Endothelial cell of umbilical vein (primary cell): ENCODE data around the gene TOLLIP. TPM values are rescaled to one million over a fixed set of nuclear protein-coding genes. Genes with fewer than 3 reads are reported as not detected.

ENCODE experiments used
- BruUV-seq: library from RNA; stranded (reverse); fragments of 400-500 nt; replicated peaks from 2 replicates; lab custom pipeline; 2021; lab: Mats Ljungman, UMichigan
- CTCF ChIA-PET: fragments of 300-600, 350-600 bp; sonication (Branson Sonifier 250); formaldehyde crosslinking; loops from one replicate; lab custom pipeline; 2021; ENCODE audit warnings: antibody characterized with exemption, inconsistent platforms; lab: Charles Lee
- POLR2A ChIA-PET: fragments of 300-600, 350-600 bp; sonication (Branson Sonifier 250); formaldehyde crosslinking; loops from one replicate; lab custom pipeline; 2021; ENCODE audit warnings: antibody characterized with exemption, inconsistent platforms; lab: Charles Lee
- DNase-seq: peaks from one replicate; pipeline ENCODE4 v3.0.0-alpha.2; 2011; ENCODE audit warnings: low read depth, low spot score
- FAIRE-seq: peaks from 2 replicates; lab custom pipeline; 2011; peaks lifted over from hg19 to GRCh38; lab: Jason Lieb, UNC
- H2AFZ ChIP-seq: 2 replicates; pipeline ENCODE4 v1.6.0; 2012; ENCODE audit warnings: low read depth, low read length, control low read depth, inconsistent platforms
- H3K27ac ChIP-seq: 2 replicates; pipeline ENCODE4 v1.5.1; 2011; ENCODE audit warnings: low read depth, mild to moderate bottlenecking, control low read depth, low read length, moderate library complexity; ENCODE audit not compliant: insufficient read depth
- H3K27me3 ChIP-seq, 2 experiments: 2 replicates each; pipeline versions ENCODE4 v1.6.0 to v1.6.1; 2011; ENCODE audit warnings: low read length in 2 of 2, mixed read lengths in 1 of 2; ENCODE audit not compliant: control insufficient read depth in 2 of 2, insufficient read depth in 2 of 2
- H3K36me3 ChIP-seq, 2 experiments: 2 replicates in 1 of 2; 3 replicates in 1 of 2; pipeline ENCODE4 v1.5.1; 2011; ENCODE audit warnings: low read length in 2 of 2, mild to moderate bottlenecking in 1 of 2, moderate library complexity in 1 of 2; ENCODE audit not compliant: control insufficient read depth in 2 of 2, insufficient read depth in 2 of 2; ENCODE audit errors: extremely low read depth in 1 of 2
- H3K4me1 ChIP-seq: 3 replicates; pipeline ENCODE4 v1.5.1; 2011; ENCODE audit warnings: mild to moderate bottlenecking, low read length; ENCODE audit not compliant: control insufficient read depth, insufficient read depth; ENCODE audit errors: extremely low read depth
- H3K4me2 ChIP-seq: 2 replicates; pipeline ENCODE4 v1.6.1; 2011; ENCODE audit warnings: low read length, control low read depth, mixed read lengths; ENCODE audit not compliant: insufficient read depth
- H3K4me3 ChIP-seq, 3 experiments: fragments of 200-600 bp in 1 of 3; sonication (generic), shearing (Covaris generic) in 1 of 3; replicated peaks in 1 of 3; 2 replicates each; pipeline ENCODE4 v1.5.1; 2011 to 2016; ENCODE audit warnings: control low read depth in 3 of 3, low read length in 3 of 3, mild to moderate bottlenecking in 2 of 3, inconsistent platforms in 1 of 3, low read depth in 1 of 3, moderate library complexity in 1 of 3; ENCODE audit not compliant: insufficient read depth in 1 of 3
- H3K79me2 ChIP-seq: 2 replicates; pipeline ENCODE4 v1.6.0; 2012; ENCODE audit warnings: low read length, inconsistent platforms; ENCODE audit not compliant: control insufficient read depth, insufficient read depth
- H3K9ac ChIP-seq: replicated peaks from 2 replicates; pipeline ENCODE3; 2011; ENCODE audit warnings: low read length, control low read depth; ENCODE audit not compliant: insufficient read depth; ENCODE audit errors: extremely low read depth
- H3K9me1 ChIP-seq: replicated peaks from 3 replicates; pipeline ENCODE4 v1.6.0; 2011; ENCODE audit warnings: mild to moderate bottlenecking, low read length; ENCODE audit not compliant: control insufficient read depth, insufficient read depth; ENCODE audit errors: extremely low read depth
- H3K9me3 ChIP-seq: replicated peaks from 2 replicates; pipeline ENCODE4 v1.5.1; 2012; ENCODE audit warnings: low read length, inconsistent platforms; ENCODE audit not compliant: control insufficient read depth, insufficient read depth
- H4K20me1 ChIP-seq: replicated peaks from 2 replicates; pipeline ENCODE3; 2011; ENCODE audit warnings: mild to moderate bottlenecking, low read length; ENCODE audit not compliant: control insufficient read depth, insufficient read depth; ENCODE audit errors: extremely low read depth
- EZH2 ChIP-seq: IDR thresholded peaks from 2 replicates; pipeline ENCODE4 v1.6.1; 2012; ENCODE audit warnings: borderline replicate concordance, low read depth, mild to moderate bottlenecking, moderate library complexity, low read length, inconsistent platforms; ENCODE audit not compliant: severe bottlenecking
- GATA2 ChIP-seq: IDR thresholded peaks from 2 replicates; pipeline ENCODE4 v1.7.0; 2011; ENCODE audit warnings: low read depth, mild to moderate bottlenecking, moderate library complexity, mixed read lengths, low read length; ENCODE audit not compliant: insufficient read length, insufficient read depth
- JUN ChIP-seq: IDR thresholded peaks from 2 replicates; pipeline ENCODE4 v1.6.1; 2011; ENCODE audit warnings: borderline replicate concordance, low read depth; ENCODE audit not compliant: insufficient read length, insufficient read depth
- MYC ChIP-seq: IDR thresholded peaks from one replicate; pipeline ENCODE4 v1.6.1; 2011; ENCODE audit warnings: mild to moderate bottlenecking, low read depth, low read length
- POLR2A ChIP-seq: IDR thresholded peaks from 2 replicates; pipeline ENCODE4 v1.6.1; 2012; ENCODE audit warnings: low read depth, mild to moderate bottlenecking, control low read depth, low read length
- POLR2AphosphoS5 ChIP-seq: IDR thresholded peaks from 2 replicates; pipeline ENCODE4 v1.6.1; 2012; ENCODE audit warnings: low read depth, mild to moderate bottlenecking, control low read depth, low read length, moderate library complexity; ENCODE audit not compliant: insufficient read depth
- dilution Hi-C: fragments of 300-500 bp; cut with MboI; formaldehyde crosslinking; loops from one replicate; pipeline ENCODE4 v1.15.0; 2019; ENCODE audit warnings: low sequenced_read_pairs; ENCODE audit not compliant: extremely low pct_ligation_motif_present
- intact Hi-C: fragments of 100-400 bp; cut with micrococcal nuclease; formaldehyde crosslinking; loops from one replicate; pipeline ENCODE4 v1.10.0; 2022
- polyA plus RNA-seq, 4 experiments: library from polyadenylated mRNA; depleted of rRNA in 3 of 4; stranded (reverse) in 3 of 4; unstranded in 1 of 4; fragments of >200 nt; gene quantifications; 2 replicates each; pipeline versions ENCODE4 v1.2.1 to v1.2.3, GENCODE V29; 2011 to 2012; ENCODE audit warnings: missing spikeins in 1 of 4
- total RNA-seq: library from RNA; stranded (reverse); gene quantifications from 2 replicates; pipeline ENCODE4 v1.2.3, GENCODE V29; 2021
- TF ChIP-seq, protein P1 (sequence below): IDR thresholded peaks from 2 replicates; pipeline ENCODE4 v1.6.1; 2011; ENCODE audit not compliant: insufficient read depth, insufficient read length
- TF ChIP-seq, protein P2 (sequence below), 2 donors: IDR thresholded peaks; 1 replicate in 1 of 2; 2 replicates in 1 of 2; pipeline ENCODE4 v1.5.1; 2011; ENCODE audit warnings: low read length in 2 of 2, mild to moderate bottlenecking in 2 of 2, moderate library complexity in 2 of 2, control low read depth in 1 of 2, inconsistent platforms in 1 of 2, low read depth in 1 of 2; ENCODE audit not compliant: insufficient read depth in 1 of 2; ENCODE audit errors: extremely low read depth in 1 of 2

TOLLIP gene
- total and polyA plus RNA-seq, 2 donors (not counting 3 experiments of a cell fraction or from before 2014, with no cell fraction given) = 49.6 to 64.8 TPM

- Histone ChIP-seq H3K79me2 (no peaks in the 10 kb centered on the region), H3K4me3 (no peak overlapping the region), H3K36me3 (peaks cover 0 to 29% of the 10 kb centered on the region in 2 experiments), H2AFZ (no peak overlapping the region), H3K9me3 (no peaks in the 10 kb centered on the region), H3K27ac (no peak overlapping the region), H3K4me1 (no peaks in the 10 kb centered on the region), H3K4me2 (no peak overlapping the region), H3K9me1 (no peaks in the 10 kb centered on the region), H4K20me1 (no peaks in the 10 kb centered on the region), H3K9ac (no peak overlapping the region), H3K27me3 (no peaks in the 10 kb centered on the region)
- no peak for FAIRE-seq
- DNase-seq = no peak
- intact Hi-C loops = no loop called here
- no TSS peak for BruUV-seq
- dilution Hi-C loops = no loop called here
- ChIA-PET CTCF (no interaction called here), POLR2A (no interaction called here)
- TF ChIP-seq EZH2 (no peak), POLR2AphosphoS5 (no peak), POLR2A (no peak), MYC (no peak), GATA2 (no peak), JUN (no peak)
- TF ChIP-seq, protein P1, sequence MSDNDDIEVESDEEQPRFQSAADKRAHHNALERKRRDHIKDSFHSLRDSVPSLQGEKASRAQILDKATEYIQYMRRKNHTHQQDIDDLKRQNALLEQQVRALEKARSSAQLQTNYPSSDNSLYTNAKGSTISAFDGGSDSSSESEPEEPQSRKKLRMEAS = no peak
- TF ChIP-seq, protein P2, sequence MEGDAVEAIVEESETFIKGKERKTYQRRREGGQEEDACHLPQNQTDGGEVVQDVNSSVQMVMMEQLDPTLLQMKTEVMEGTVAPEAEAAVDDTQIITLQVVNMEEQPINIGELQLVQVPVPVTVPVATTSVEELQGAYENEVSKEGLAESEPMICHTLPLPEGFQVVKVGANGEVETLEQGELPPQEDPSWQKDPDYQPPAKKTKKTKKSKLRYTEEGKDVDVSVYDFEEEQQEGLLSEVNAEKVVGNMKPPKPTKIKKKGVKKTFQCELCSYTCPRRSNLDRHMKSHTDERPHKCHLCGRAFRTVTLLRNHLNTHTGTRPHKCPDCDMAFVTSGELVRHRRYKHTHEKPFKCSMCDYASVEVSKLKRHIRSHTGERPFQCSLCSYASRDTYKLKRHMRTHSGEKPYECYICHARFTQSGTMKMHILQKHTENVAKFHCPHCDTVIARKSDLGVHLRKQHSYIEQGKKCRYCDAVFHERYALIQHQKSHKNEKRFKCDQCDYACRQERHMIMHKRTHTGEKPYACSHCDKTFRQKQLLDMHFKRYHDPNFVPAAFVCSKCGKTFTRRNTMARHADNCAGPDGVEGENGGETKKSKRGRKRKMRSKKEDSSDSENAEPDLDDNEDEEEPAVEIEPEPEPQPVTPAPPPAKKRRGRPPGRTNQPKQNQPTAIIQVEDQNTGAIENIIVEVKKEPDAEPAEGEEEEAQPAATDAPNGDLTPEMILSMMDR (IDR thresholded peaks at IDR 0.05; ENCODE audit: extremely low read depth in 1 of 2, insufficient read depth in 1 of 2, low read depth in 1 of 2, low read length in 2 of 2) = no peak
Measured at GRCh38 chr11:1276041-1276790, 33.2 kb downstream of the TOLLIP start.
